Stimulated activated CD4-positive, alpha-beta T cell treated with anti-CD3 and anti-CD28 coated beads, Interleukin-2, amount 100 ng/mL, for 24 hours (primary cell): ENCODE data around the gene STAC.
"Not testable (repeated sequence)": the region's sequence is repeated elsewhere in the genome, so short reads cannot be mapped to it uniquely, and the experiment has no call there.

Experiments used
- DNase-seq, 2 donors: peaks; one replicate each; pipeline ENCODE4 v3.0.0-alpha.2; 2020

STAC gene

GRCh38 chr3:36482256-36482655 is 102.0 kb downstream of the STAC start:
- no peak for DNase-seq

- no peak for DNase-seq
These were observed 102.6 kb downstream of the STAC start for GRCh38 chr3:36482880-36483279.

GRCh38 chr3:36483709-36484108 is 103.4 kb downstream of the STAC start:
- DNase-seq = no peak

DNA sequence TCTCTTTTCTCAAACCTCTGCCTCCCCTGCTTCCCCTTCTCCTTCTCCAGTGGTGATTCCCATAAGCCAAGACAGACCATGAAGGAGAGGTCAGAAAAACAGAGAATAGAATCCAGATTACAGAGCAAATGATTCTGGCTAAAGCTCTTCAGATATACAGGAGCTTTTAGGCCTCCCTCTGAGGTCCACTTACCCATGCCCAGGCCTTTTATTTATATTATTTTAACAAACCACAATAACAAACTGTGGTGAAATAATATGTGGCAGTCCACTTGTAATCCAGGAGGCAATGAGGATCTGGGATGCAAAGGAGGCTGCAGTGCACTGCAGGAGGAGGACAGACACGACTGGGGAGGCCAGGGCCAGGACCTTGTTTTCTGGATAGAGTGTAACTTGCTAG is 104.1 kb downstream of the STAC start:
- DNase-seq = no peak

DNA sequence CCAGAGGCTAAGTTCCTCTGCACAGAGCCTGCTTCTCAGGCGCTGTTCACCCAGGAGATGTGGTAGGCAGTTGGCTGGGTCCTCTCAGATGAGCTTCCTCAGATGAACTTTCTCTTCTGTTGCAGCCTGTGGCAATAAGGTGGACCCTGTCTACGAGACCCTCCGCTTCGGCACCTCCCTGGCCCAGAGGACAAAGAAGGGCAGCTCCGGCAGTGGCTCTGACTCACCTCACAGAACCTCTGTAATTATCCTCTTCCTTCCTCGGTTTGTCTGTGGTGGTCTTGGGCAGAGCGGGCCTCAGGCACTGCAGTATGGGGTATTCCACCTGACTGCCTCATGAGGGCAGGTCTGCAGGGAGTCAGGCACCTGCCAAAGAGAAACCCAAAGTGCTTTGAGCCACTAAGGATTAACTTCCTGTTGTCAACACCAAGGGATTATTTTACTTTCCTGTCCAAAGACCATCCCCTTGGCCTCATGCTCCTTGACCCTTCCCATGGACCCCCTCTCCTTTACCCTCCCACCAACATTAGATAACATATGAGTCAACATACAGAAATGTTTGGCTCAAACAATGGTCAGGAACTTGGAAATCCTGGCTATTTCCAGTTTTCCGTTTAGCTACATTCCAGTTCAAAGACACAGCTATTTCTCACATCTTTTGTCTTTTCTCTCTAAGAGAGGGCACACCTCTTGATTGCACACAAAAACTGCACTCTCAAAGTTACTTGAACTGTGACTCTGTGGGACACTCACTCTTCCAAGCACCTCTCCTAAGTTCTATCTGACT is 105.9 kb downstream of the STAC start:
- DNase-seq = no peak

DNA sequence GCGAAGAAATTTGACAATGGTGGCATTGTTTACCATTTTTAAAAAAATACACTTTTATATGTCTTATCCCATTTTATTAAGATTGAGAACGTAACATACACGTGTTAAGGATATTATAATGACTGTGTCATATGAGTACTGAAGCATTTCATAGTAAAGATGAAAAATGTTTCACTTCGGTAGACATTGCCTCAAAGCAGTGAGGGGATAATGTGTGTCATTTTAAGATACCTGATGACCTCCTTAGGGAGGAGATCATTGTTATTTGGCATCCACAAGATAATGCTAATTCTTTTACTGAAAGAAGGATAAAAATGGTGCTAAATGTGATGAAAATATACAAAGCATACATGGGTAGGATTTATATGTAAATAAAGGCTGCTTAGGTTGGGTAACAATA is 107.3 kb downstream of the STAC start:
- DNase-seq = no peak

DNA sequence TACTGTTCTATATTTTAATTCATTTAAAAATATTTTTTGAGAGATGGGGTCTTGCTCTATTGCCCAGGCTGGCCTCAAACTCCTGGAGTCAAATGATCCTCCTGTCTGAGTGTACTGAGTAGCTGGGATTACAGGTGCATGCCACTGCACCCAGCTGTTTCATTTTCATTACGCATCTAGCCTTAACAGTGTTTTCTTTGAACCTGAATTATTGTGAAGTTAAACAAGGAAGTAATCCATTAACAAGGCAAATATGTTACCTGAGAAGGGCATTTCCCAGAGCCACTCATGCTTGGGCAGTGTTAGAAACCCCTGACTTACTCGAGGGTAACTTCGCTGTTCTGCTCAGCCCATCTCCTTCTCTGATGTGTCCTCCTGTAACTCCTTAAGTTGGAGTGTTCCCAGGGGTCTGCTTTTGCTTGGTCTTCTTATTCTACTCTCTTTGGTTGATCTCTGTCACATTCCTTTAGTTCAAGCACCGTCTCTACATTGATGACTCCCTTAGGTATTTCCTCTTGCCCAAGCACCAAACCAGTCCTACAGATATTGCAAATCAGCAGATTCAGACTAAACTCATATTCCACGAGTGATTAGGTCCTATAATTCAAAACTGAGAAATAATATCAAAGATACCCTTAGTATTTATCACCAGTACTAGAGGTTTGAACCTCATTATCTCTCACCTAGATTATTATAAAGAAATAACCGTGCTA is 107.9 kb downstream of the STAC start:
- DNase-seq = no peak

GRCh38 chr3:36489101-36489500 is 108.8 kb downstream of the STAC start:
- no peak for DNase-seq

GRCh38 chr3:36489679-36490425 is 109.5 kb downstream of the STAC start:
- DNase-seq = no peak

GRCh38 chr3:36493051-36493450 is 112.7 kb downstream of the STAC start:
- DNase-seq = no peak

DNA sequence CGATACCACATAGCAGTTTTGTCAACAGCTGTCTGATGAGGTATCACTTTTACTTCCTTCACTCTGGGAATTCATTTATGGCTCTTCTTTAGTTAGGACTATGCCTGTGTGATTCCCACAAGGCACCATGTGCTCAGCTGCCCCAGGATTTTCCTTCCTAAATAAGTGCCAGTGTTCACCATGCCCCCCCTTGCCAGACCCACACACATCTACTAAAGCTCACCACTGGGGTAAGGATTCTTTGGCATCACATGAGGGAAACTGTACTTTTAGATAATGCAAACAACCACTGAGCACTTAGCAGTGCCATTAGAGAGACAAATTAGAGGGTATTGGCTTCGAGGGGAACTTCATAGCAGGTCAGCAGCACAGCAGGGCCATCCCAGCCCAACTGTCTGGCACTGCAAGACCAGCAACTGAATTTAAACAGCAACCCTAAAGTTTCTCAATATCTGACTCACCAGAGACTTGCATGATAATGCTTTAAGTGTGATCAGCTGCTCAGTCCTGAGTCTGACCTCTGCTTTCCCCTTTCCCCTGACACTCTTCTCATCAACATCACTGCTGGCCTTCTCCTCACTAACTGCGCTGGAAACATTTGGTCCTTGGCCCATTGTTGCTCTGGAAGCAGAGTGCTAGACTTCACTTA is 114.3 kb downstream of the STAC start:
- DNase-seq = no peak

GRCh38 chr3:36496684-36497633 is 116.7 kb downstream of the STAC start:
- no peak for DNase-seq

GRCh38 chr3:36500053-36500452 is 119.7 kb downstream of the STAC start:
- DNase-seq = not testable (repeated sequence)

DNA sequence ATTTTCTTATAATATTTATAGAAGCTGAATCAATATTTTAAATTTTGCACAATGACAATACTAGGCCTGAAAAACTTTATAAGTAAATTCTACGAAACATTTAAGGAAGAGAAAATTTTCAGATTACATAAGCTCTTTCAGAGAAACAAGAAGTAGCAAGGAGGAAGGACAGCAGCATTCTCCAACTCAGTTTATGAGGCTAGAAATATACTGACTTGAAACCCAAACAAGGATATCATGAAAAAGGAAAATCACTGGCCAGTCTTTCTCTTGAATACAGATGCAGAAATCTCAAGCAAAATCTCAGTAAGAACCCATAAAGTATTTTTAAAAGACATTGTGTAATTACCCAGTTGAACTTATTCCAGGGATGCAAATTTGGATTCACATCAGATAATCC is 121.3 kb downstream of the STAC start:
- DNase-seq = no peak

GRCh38 chr3:36505393-36505792 is 125.1 kb downstream of the STAC start:
- DNase-seq = no peak

- no peak for DNase-seq
These were observed 131.6 kb downstream of the STAC start for GRCh38 chr3:36511791-36512486.

- no peak for DNase-seq
These were observed 132.3 kb downstream of the STAC start for GRCh38 chr3:36512555-36512954.

- DNase-seq = no peak
These were observed 133.9 kb downstream of the STAC start for GRCh38 chr3:36514171-36514570.

GRCh38 chr3:36519682-36520081 is 139.4 kb downstream of the STAC start:
- DNase-seq = no peak

GRCh38 chr3:36520241-36521006 is 140.1 kb downstream of the STAC start:
- DNase-seq = no peak

GRCh38 chr3:36521007-36521379 is 140.7 kb downstream of the STAC start:
- DNase-seq = no peak
